Activated B cell treated with CpG ODN at 0.5 μM for 24 hours (primary cell): ENCODE measurements around the gene ZRANB3. TPM values are rescaled to one million over a fixed set of nuclear protein-coding genes. Genes with fewer than 3 reads are reported as not detected.

Experiments used
- ATAC-seq: fragments of 200-7000 bp; cut with Tn5 transposase; one replicate; pipeline ENCODE4 v1.10.0; 2021; ENCODE audit warnings: low read depth, mild to moderate bottlenecking, moderate library complexity
- CTCF ChIA-PET: fragments of 350-600 bp; sonication (Branson Sonifier 250); formaldehyde crosslinking; loops from one replicate; lab custom pipeline; 2021; ENCODE audit warnings: antibody characterized with exemption; lab: Charles Lee
- POLR2A ChIA-PET: fragments of 350-600 bp; sonication (Branson Sonifier 250); formaldehyde crosslinking; loops from one replicate; lab custom pipeline; 2021; ENCODE audit warnings: antibody characterized with exemption; lab: Charles Lee
- DNase-seq: peaks from one replicate; pipeline ENCODE4 v3.0.0; 2022
- H3K27ac Mint-ChIP-seq: one replicate; pipeline ENCODE4 v1.8.0; 2020; ENCODE audit warnings: mixed read lengths
- H3K27me3 Mint-ChIP-seq: one replicate; pipeline ENCODE4 v1.8.0; 2021; ENCODE audit warnings: mixed read lengths
- H3K36me3 Mint-ChIP-seq: one replicate; pipeline ENCODE4 v1.8.0; 2021; ENCODE audit warnings: low read depth, mixed read lengths
- H3K4me1 Mint-ChIP-seq: one replicate; pipeline ENCODE4 v1.8.0; 2021; ENCODE audit warnings: mixed read lengths
- H3K4me3 Mint-ChIP-seq: one replicate; pipeline ENCODE4 v1.8.0; 2020; ENCODE audit warnings: mild to moderate bottlenecking, mixed read lengths
- H3K9me3 Mint-ChIP-seq: one replicate; pipeline ENCODE4 v1.8.0; 2020; ENCODE audit warnings: mixed read lengths
- intact Hi-C: fragments of 100-400 bp; cut with micrococcal nuclease; formaldehyde crosslinking; loops from one replicate; pipeline ENCODE4 v1.15.1; 2024
- total RNA-seq: library from RNA; stranded (reverse); gene quantifications from 2 replicates; pipeline ENCODE4 v1.2.3, GENCODE V29; 2022
- TF ChIP-seq, protein P1 (sequence below): fragments of 200-600 bp; IDR thresholded peaks from one replicate; pipeline ENCODE4 v1.8.0; 2022; ENCODE audit warnings: antibody characterized with exemption, mild to moderate bottlenecking

The ZRANB3 gene
- total RNA-seq, 1 donor from 2014 or later = 14.4 TPM

DNA sequence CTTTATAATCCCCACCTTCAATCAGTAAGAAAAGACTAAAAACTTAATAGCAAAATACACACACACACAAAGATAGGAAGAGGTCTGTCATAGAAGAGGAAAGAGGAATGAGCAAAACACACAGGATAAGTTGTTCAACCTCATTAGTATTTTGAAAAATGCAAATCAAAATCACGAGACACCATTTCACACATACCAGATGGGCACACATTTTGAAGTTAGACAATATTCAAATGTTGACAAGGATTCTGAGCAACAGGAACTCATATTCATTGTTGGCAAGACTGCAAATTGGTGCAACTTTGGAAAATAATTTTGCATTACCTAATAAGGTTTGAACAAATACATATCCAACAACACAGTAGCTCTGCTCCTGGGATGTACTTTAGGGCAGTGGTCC, 351.3 kb downstream of the ZRANB3 start:
- peaks cover 10% of the 10 kb centered on the region for H3K9me3 Mint-ChIP-seq
- H3K4me1 Mint-ChIP-seq = no peaks in the 10 kb centered on the region
- DNase-seq (no peak), ATAC-seq (no peak)
- intact Hi-C loops = no loop called here
- POLR2A ChIA-PET = no interaction called here
- no peak overlapping the region for H3K27ac Mint-ChIP-seq
- no peak overlapping the region for H3K4me3 Mint-ChIP-seq
- TF ChIP-seq, protein P1, sequence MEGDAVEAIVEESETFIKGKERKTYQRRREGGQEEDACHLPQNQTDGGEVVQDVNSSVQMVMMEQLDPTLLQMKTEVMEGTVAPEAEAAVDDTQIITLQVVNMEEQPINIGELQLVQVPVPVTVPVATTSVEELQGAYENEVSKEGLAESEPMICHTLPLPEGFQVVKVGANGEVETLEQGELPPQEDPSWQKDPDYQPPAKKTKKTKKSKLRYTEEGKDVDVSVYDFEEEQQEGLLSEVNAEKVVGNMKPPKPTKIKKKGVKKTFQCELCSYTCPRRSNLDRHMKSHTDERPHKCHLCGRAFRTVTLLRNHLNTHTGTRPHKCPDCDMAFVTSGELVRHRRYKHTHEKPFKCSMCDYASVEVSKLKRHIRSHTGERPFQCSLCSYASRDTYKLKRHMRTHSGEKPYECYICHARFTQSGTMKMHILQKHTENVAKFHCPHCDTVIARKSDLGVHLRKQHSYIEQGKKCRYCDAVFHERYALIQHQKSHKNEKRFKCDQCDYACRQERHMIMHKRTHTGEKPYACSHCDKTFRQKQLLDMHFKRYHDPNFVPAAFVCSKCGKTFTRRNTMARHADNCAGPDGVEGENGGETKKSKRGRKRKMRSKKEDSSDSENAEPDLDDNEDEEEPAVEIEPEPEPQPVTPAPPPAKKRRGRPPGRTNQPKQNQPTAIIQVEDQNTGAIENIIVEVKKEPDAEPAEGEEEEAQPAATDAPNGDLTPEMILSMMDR = no peak
- CTCF ChIA-PET = no interaction called here
- H3K27me3 Mint-ChIP-seq = no peaks in the 10 kb centered on the region
- H3K36me3 Mint-ChIP-seq = peaks cover 44% of the 10 kb centered on the region

DNA sequence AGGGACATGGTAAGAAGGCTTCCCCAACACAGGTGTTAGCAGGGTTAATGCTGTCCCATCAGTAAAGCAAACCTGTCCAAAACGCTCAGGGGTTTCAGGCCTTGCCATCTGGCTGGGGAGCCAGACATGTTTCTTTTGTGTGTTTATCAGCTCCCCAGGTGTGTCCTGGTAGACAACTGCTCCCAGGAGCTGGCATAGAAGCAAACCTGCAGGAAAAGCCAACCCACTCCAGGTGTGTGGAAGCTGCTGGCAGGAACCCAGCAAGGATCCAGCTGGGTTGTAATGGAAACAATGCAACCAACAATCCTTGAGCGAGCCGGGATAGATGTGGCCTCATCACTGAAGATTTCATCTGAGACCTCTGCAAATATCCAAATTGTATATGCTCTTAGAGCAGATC, 355.8 kb downstream of the ZRANB3 start:
- intact Hi-C loops = no loop called here
- Mint-ChIP-seq H3K27ac (no peak overlapping the region), H3K36me3 (peaks cover 79% of the 10 kb centered on the region), H3K4me3 (no peak overlapping the region), H3K27me3 (no peaks in the 10 kb centered on the region), H3K4me1 (no peaks in the 10 kb centered on the region), H3K9me3 (peaks cover 10% of the 10 kb centered on the region)
- no peak for ATAC-seq
- CTCF ChIA-PET = no interaction called here
- TF ChIP-seq, protein P1 = no peak
- POLR2A ChIA-PET = no interaction called here
- no peak for DNase-seq

DNA sequence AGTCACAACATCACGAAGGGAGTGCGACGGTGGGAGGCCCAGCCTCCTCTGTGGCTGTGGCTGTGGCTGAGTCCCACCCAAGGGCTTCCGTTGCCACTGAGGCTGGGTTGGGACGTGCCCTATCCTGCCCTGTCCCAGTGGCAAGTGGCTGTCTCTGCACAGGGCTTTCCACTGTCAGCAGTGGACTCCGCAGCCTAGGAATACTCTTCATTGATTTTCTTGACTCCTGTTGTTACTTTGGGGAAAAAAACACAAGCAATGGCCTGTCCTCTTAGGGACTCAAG, 356.3 kb downstream of the ZRANB3 start:
- TF ChIP-seq, protein P1 = no peak
- intact Hi-C loops = no loop called here
- CTCF ChIA-PET = no interaction called here

DNA sequence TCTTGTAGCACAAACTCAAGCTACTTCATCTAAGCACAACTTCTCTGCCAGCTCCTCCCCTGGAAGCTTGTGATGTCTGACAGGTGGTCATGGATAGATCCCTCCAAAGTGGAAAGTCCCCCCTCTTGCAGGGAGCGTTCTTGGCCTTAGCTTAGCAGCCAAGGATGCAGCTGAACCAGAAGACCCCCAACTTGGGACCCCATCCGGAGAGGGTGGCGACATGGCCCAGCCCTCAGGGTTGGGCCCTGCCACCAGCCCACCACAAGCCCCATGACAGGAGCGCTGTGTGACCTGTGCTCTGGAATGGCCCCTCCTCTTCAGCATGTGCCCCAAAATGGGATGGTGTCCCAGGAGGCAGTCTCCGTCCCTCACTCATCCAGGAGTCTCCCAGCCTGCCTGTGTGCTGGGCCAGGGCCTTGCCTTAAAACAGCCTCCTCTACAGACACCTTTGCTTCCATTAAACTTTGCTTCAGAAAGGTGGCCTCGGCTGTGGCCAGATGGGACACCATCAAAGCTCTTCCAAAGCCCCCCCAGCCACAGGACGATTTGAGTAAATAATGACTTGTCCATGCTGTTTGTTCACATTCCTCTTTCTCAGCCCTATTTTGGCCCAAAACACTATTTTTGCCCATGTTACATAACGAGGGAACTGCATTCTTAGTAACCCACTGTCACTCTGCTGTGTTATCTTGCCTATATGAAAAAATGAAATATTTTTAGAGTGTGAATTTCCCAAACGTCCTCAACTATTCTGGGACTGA, 356.8 kb downstream of the ZRANB3 start:
- Mint-ChIP-seq H3K36me3 (peaks cover 86% of the 10 kb centered on the region), H3K4me3 (no peak overlapping the region), H3K4me1 (no peaks in the 10 kb centered on the region), H3K9me3 (peaks cover 10% of the 10 kb centered on the region), H3K27me3 (no peaks in the 10 kb centered on the region), H3K27ac (no peak overlapping the region)
- CTCF ChIA-PET = interaction anchor here (1.2 kb wide), 1 partner anchor 122 kb away, joined by 3 read pairs; the partner anchor contains the start of gene RAB3GAP1
- DNase-seq (no peak), ATAC-seq (no peak)
- TF ChIP-seq, protein P1 = no peak
- intact Hi-C loops = no loop called here
- POLR2A ChIA-PET = no interaction called here

More for the DNA sequence above, 356.3 kb downstream of the ZRANB3 start:
- Mint-ChIP-seq H3K36me3 (peaks cover 83% of the 10 kb centered on the region), H3K4me3 (no peak overlapping the region), H3K4me1 (no peaks in the 10 kb centered on the region), H3K27ac (no peak overlapping the region), H3K9me3 (peaks cover 10% of the 10 kb centered on the region), H3K27me3 (no peaks in the 10 kb centered on the region)
- POLR2A ChIA-PET = no interaction called here
- DNase-seq (no peak), ATAC-seq (no peak)

DNA sequence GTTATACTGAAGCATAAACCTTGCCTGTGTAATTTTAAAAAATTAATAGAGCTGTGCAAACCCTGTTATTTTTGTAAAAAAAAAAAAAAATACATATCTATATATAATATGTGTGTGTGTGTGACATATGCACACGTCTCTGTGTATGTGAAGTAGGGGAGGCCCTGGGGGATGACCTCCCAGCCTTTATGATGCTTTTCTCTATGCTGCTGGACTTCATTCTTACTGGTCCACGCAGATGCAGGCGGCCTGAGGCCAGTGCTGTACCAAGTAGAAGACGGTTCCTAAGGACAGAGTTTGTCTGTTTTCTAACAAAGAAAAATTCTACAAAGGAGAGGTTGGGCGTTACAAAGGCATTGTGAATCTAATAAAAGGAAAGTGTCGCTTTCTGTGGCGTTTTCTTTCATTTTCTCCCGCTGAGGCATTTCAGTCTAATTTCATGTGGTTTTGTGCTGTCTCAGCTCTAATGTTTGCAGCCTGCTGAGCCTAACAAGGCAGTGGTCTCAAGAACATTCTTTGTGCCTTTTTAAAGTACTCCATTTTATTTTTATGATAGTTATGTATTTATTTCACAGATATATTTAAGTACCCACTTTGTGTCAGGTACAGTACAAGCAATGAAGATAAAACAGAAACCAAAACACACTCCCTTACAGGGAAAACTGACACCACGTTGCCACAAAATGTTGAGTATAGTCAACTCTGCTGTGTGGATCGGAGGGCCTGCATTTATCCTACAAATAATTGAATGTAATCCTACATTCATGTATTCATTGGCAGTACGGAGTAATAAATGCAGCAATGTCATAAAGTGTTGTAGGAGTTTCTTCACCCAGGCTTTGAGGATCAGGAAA, 360.9 kb downstream of the ZRANB3 start:
- ChIA-PET POLR2A (no interaction called here), CTCF (no interaction called here)
- no peaks in the 10 kb centered on the region for H3K27me3 Mint-ChIP-seq
- DNase-seq (no peak), ATAC-seq (no peak)
- H3K27ac Mint-ChIP-seq = no peak overlapping the region
- TF ChIP-seq, protein P1 = no peak
- intact Hi-C loops = no loop called here
- H3K4me1 Mint-ChIP-seq = no peaks in the 10 kb centered on the region
- no peak overlapping the region for H3K4me3 Mint-ChIP-seq
- no peaks in the 10 kb centered on the region for H3K9me3 Mint-ChIP-seq
- peaks cover 84% of the 10 kb centered on the region for H3K36me3 Mint-ChIP-seq
